HL-60 (cell line): Measurements from ENCODE around the gene MDFIC.

ENCODE experiments used
- DNase-seq, 2 experiments: peaks; one replicate each; pipeline ENCODE4 v3.0.0-alpha.2; 2010 to 2020; ENCODE audit warnings: low read depth in 1 of 2, low spot score in 1 of 2
- H3K27ac ChIP-seq: fragments of 250-450 bp; sonication (Bioruptor Pico); replicated peaks from 2 replicates; pipeline ENCODE4 v1.5.1; 2020; ENCODE audit warnings: mild to moderate bottlenecking, moderate library complexity
- H3K27me3 ChIP-seq: fragments of 250-450 bp; sonication (Bioruptor Pico); 2 replicates; pipeline ENCODE4 v1.5.1; 2021; ENCODE audit warnings: mild to moderate bottlenecking, moderate library complexity; ENCODE audit not compliant: insufficient read depth, poor library complexity, severe bottlenecking
- H3K4me3 ChIP-seq: replicated peaks from 2 replicates; pipeline ENCODE4 v1.5.1; 2011; ENCODE audit warnings: mild to moderate bottlenecking, control low read depth, low read length; ENCODE audit not compliant: insufficient read depth
- GABPA ChIP-seq: IDR thresholded peaks from 2 replicates; pipeline ENCODE4 v1.6.1; 2012; ENCODE audit warnings: low read depth
- POLR2AphosphoS5 ChIP-seq: IDR thresholded peaks from 2 replicates; pipeline ENCODE4 v1.6.1; 2012; ENCODE audit warnings: low read depth
- SPI1 ChIP-seq: IDR thresholded peaks from 2 replicates; pipeline ENCODE4 v1.6.1; 2012; ENCODE audit warnings: low read depth, mild to moderate bottlenecking, borderline replicate concordance
- TF ChIP-seq, protein P1 (sequence below): IDR thresholded peaks from 2 replicates; pipeline ENCODE4 v1.6.1; 2012; ENCODE audit warnings: low read depth; ENCODE audit not compliant: insufficient replicate concordance
- TF ChIP-seq, protein P2 (sequence below): IDR thresholded peaks from one replicate; pipeline ENCODE4 v1.5.1; 2011; ENCODE audit warnings: low read length, control low read depth, inconsistent platforms; ENCODE audit not compliant: insufficient read depth

MDFIC gene

DNA sequence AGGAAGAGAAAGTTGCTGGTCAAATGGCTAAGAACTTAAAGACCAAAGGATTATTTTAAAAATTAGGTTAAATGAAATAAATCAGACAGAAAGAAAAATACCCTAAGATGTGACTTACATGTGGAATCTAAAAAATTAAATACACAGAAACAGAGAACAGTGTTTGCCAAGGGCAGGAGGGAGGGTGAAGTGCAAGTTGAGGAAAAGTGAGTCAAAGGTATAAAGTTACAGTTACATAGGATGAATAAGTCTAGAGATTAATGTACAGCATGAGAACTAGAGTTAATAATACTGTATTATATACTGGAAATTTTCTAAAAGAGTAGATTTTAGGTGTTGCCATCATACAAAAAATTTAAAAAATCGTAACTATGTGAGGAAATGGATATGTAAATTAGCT, 146.3 kb downstream of the MDFIC start:
- no peak overlapping the region for H3K27ac ChIP-seq
- TF ChIP-seq GABPA (no peak), POLR2AphosphoS5 (no peak), SPI1 (no peak)
- TF ChIP-seq, protein P1, sequence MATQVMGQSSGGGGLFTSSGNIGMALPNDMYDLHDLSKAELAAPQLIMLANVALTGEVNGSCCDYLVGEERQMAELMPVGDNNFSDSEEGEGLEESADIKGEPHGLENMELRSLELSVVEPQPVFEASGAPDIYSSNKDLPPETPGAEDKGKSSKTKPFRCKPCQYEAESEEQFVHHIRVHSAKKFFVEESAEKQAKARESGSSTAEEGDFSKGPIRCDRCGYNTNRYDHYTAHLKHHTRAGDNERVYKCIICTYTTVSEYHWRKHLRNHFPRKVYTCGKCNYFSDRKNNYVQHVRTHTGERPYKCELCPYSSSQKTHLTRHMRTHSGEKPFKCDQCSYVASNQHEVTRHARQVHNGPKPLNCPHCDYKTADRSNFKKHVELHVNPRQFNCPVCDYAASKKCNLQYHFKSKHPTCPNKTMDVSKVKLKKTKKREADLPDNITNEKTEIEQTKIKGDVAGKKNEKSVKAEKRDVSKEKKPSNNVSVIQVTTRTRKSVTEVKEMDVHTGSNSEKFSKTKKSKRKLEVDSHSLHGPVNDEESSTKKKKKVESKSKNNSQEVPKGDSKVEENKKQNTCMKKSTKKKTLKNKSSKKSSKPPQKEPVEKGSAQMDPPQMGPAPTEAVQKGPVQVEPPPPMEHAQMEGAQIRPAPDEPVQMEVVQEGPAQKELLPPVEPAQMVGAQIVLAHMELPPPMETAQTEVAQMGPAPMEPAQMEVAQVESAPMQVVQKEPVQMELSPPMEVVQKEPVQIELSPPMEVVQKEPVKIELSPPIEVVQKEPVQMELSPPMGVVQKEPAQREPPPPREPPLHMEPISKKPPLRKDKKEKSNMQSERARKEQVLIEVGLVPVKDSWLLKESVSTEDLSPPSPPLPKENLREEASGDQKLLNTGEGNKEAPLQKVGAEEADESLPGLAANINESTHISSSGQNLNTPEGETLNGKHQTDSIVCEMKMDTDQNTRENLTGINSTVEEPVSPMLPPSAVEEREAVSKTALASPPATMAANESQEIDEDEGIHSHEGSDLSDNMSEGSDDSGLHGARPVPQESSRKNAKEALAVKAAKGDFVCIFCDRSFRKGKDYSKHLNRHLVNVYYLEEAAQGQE = no peak
- TF ChIP-seq, protein P2, sequence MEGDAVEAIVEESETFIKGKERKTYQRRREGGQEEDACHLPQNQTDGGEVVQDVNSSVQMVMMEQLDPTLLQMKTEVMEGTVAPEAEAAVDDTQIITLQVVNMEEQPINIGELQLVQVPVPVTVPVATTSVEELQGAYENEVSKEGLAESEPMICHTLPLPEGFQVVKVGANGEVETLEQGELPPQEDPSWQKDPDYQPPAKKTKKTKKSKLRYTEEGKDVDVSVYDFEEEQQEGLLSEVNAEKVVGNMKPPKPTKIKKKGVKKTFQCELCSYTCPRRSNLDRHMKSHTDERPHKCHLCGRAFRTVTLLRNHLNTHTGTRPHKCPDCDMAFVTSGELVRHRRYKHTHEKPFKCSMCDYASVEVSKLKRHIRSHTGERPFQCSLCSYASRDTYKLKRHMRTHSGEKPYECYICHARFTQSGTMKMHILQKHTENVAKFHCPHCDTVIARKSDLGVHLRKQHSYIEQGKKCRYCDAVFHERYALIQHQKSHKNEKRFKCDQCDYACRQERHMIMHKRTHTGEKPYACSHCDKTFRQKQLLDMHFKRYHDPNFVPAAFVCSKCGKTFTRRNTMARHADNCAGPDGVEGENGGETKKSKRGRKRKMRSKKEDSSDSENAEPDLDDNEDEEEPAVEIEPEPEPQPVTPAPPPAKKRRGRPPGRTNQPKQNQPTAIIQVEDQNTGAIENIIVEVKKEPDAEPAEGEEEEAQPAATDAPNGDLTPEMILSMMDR = no peak
- no peaks in the 10 kb centered on the region for H3K27me3 ChIP-seq
- H3K4me3 ChIP-seq = no peak overlapping the region
- DNase-seq = no peak
